ENCODE measurements around the gene CISD1. TPM values are rescaled to one million over a fixed set of nuclear protein-coding genes. Genes with fewer than 3 reads are reported as not detected.

The CISD1 gene
- total RNA-seq, 6 experiments from 2014 or later: 25.2 to 40.9 (median 26.4) TPM

DNA sequence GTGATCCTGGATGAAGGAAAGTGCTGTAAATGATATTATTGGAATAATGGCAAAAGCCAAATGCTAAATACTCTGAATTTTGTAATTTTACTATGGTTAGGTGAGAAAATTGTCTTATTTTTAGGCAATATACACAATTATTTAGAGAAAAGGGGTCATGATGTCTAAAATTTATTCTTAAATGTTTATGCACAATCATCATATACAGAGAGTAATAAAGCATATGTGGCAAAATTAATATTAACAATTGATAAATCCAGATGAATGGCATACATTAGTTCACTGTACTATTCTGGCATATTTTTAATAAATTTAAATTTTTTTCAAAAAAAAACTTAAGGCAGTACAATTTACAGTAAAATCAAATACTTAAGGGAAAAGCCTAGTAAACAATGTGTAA lies 8.6 kb upstream of the CISD1 start:
- no peaks in the 10 kb centered on the region for H3K36me3 ChIP-seq
- no peak overlapping the region for H3K27ac ChIP-seq
- H3K4me1 ChIP-seq: peaks cover 0 to 17% (median 2%) of the 10 kb centered on the region in 4 donors
- no peaks in the 10 kb centered on the region for H3K27me3 ChIP-seq
- no peak overlapping the region for H3K4me3 ChIP-seq
- DNase-seq (no peak), ATAC-seq (no peak)
- H3K9me3 ChIP-seq: no peaks in the 10 kb centered on the region
- intact Hi-C loops (cut with DNase I): no loop called here
- TF ChIP-seq, protein P1, sequence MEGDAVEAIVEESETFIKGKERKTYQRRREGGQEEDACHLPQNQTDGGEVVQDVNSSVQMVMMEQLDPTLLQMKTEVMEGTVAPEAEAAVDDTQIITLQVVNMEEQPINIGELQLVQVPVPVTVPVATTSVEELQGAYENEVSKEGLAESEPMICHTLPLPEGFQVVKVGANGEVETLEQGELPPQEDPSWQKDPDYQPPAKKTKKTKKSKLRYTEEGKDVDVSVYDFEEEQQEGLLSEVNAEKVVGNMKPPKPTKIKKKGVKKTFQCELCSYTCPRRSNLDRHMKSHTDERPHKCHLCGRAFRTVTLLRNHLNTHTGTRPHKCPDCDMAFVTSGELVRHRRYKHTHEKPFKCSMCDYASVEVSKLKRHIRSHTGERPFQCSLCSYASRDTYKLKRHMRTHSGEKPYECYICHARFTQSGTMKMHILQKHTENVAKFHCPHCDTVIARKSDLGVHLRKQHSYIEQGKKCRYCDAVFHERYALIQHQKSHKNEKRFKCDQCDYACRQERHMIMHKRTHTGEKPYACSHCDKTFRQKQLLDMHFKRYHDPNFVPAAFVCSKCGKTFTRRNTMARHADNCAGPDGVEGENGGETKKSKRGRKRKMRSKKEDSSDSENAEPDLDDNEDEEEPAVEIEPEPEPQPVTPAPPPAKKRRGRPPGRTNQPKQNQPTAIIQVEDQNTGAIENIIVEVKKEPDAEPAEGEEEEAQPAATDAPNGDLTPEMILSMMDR (IDR thresholded peaks at IDR 0.05): no peak
- no peak for TF ChIP-seq POLR2A (IDR thresholded peaks at IDR 0.05)

- Histone ChIP-seq H3K27ac (no peak overlapping the region), H3K9me3 (no peaks in the 10 kb centered on the region), H3K27me3 (no peaks in the 10 kb centered on the region), H3K4me1 (peaks cover 0 to 15% (median 6%) of the 10 kb centered on the region in 4 donors), H3K4me3 (no peak overlapping the region), H3K36me3 (no peaks in the 10 kb centered on the region)
- intact Hi-C loops (cut with DNase I): no loop called here
- TF ChIP-seq, protein P1 (IDR thresholded peaks at IDR 0.05): no peak
- TF ChIP-seq POLR2A (IDR thresholded peaks at IDR 0.05): no peak
- no peak for ATAC-seq
- DNase-seq: no peak
These were observed 6.2 kb upstream of the CISD1 start for GRCh38 chr10:58262766-58263165.

DNA sequence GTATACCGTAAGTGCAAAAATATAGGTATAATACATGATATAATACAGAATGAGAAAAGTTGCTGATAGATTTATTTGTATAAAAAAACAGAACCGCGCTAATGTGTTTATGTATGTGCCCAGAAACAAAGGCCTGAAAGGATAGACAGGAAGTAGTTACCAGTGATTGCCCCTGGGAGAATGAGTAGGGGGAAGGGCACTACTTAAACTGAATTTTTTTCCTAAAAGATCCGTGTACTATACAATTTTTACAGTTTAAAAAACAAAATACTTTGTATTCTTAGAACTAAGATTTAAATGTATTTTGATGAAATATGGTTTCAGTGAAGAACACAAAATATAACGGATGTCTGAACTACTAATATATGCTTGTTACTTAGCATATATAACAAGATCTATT lies 4.2 kb upstream of the CISD1 start:
- Histone ChIP-seq H3K4me3 (no peak overlapping the region), H3K4me1 (peaks cover 0 to 15% (median 6%) of the 10 kb centered on the region in 4 donors), H3K27me3 (no peaks in the 10 kb centered on the region), H3K9me3 (no peaks in the 10 kb centered on the region), H3K36me3 (no peaks in the 10 kb centered on the region), H3K27ac (no peak overlapping the region)
- no peak for TF ChIP-seq POLR2A (IDR thresholded peaks at IDR 0.05)
- TF ChIP-seq, protein P1 (IDR thresholded peaks at IDR 0.05): no peak
- WGBS (ENCODE audit: insufficient coverage, low coverage, low lambda C conversion rate, missing lambda C conversion rate): 48% methylated on average over 5 of the region's 5 CpGs
- intact Hi-C loops (cut with DNase I): no loop called here
- DNase-seq: no peak
- no peak for ATAC-seq

GRCh38 chr10:58265249-58265648 lies 3.7 kb upstream of the CISD1 start:
- ATAC-seq: no peak
- H3K27ac ChIP-seq: peak overlapping the region in 1 of 3 donors; percentile 83
- no peak for DNase-seq
- no peaks in the 10 kb centered on the region for H3K27me3 ChIP-seq
- peaks cover 0 to 15% (median 6%) of the 10 kb centered on the region in 4 donors for H3K4me1 ChIP-seq
- H3K4me3 ChIP-seq: peak overlapping the region in 1 of 3 donors; percentile 66
- WGBS (ENCODE audit: insufficient coverage, low coverage, low lambda C conversion rate, missing lambda C conversion rate): 9% methylated on average over 1 of the region's 1 CpG
- H3K9me3 ChIP-seq: no peaks in the 10 kb centered on the region
- no peak for TF ChIP-seq POLR2A (IDR thresholded peaks at IDR 0.05)
- TF ChIP-seq, protein P1 (IDR thresholded peaks at IDR 0.05): no peak
- intact Hi-C loops (cut with DNase I): no loop called here
- H3K36me3 ChIP-seq: no peaks in the 10 kb centered on the region

Measured in right lobe of liver (tissue), 6 donors.